GM12801 (cell line): ENCODE data around the gene SGPL1.

Source experiments
- TF ChIP-seq, protein P1 (sequence below): IDR thresholded peaks from one replicate; pipeline ENCODE4 v1.5.1; 2011; ENCODE audit warnings: control low read depth; ENCODE audit not compliant: insufficient read length; ENCODE audit errors: extremely low read depth

The SGPL1 gene, protein sequence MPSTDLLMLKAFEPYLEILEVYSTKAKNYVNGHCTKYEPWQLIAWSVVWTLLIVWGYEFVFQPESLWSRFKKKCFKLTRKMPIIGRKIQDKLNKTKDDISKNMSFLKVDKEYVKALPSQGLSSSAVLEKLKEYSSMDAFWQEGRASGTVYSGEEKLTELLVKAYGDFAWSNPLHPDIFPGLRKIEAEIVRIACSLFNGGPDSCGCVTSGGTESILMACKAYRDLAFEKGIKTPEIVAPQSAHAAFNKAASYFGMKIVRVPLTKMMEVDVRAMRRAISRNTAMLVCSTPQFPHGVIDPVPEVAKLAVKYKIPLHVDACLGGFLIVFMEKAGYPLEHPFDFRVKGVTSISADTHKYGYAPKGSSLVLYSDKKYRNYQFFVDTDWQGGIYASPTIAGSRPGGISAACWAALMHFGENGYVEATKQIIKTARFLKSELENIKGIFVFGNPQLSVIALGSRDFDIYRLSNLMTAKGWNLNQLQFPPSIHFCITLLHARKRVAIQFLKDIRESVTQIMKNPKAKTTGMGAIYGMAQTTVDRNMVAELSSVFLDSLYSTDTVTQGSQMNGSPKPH

DNA sequence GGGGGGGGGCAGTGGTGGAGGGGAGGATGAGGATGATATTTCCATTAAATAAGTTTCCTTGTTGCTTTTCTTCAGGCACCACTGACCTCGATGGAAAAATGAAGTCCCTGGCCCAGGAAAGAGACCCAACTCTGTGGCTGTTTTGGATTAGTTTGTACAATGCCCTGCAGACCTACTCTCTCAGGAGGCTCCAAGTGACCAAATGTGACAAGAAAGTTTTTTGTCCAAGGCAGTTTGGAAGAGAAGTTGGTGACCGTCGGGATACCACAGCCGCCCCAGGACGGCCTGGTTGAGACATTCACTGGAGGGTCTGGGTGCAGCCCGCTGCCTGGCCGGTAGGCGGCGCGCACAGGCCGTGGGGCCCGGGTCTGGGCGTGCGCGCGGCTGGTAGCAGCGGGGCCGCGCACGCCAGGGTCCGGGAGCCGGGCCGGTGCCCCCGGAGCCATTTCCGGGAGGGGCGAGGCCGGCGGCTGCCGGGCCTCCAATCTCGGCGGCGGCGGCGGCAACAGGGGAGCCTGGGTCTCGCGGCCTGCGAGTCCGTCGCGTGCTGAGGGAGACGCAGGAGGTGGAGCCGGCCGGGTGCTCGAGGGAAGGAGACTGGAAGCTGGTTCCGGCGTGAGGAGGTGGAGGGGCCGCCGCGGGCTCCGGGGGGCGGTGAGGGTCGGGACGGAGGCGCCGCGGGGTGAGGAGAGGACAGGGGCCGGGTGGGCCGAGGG lies at the start of gene SGPL1:
SGPL1 (plus strand) TSS at position 445 of the 716 bp plus-strand sequence. CDS start 906 bp downstream, outside the sequence.
- TF ChIP-seq, protein P1, sequence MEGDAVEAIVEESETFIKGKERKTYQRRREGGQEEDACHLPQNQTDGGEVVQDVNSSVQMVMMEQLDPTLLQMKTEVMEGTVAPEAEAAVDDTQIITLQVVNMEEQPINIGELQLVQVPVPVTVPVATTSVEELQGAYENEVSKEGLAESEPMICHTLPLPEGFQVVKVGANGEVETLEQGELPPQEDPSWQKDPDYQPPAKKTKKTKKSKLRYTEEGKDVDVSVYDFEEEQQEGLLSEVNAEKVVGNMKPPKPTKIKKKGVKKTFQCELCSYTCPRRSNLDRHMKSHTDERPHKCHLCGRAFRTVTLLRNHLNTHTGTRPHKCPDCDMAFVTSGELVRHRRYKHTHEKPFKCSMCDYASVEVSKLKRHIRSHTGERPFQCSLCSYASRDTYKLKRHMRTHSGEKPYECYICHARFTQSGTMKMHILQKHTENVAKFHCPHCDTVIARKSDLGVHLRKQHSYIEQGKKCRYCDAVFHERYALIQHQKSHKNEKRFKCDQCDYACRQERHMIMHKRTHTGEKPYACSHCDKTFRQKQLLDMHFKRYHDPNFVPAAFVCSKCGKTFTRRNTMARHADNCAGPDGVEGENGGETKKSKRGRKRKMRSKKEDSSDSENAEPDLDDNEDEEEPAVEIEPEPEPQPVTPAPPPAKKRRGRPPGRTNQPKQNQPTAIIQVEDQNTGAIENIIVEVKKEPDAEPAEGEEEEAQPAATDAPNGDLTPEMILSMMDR: no peak

DNA sequence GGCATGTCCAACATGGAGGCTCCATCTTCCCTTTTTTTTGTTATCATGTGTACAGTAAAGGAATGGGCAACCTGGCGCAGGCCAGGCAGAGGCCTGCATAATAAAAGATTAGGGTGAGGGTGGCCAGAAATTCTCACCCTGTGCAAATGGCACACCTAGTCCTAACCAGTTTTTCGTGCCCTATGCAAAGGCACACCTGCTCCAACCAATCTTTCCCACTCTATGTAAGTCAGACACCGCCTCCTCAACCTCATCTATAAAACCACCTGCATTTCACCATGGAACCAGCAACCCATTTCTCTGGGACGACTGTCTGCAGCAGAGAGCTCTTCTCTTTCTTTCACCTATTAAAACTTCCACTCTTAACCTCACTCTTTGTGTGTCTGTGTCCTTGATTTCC lies 46.6 kb upstream of the SGPL1 start:
- TF ChIP-seq, protein P1: no peak

DNA sequence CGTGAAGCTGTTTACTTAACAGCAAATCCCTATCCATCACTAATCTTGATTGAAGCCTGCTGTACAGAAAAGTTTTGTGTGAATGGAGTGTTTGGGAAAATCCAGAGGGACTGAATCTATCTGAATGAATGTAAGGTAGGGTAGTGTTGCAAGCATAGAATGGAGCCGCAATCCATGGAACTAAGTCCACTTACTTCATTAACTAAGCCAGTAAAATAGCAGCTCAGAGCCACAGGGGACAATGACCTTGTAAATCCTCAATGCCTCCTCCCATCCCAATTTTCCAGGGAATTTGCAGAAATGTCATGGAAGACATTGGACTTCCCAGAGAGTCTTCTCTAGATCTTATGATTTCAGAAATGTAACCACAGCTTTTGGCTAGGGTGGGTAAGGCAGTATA lies 45.7 kb upstream of the SGPL1 start:
- TF ChIP-seq, protein P1: no peak

DNA sequence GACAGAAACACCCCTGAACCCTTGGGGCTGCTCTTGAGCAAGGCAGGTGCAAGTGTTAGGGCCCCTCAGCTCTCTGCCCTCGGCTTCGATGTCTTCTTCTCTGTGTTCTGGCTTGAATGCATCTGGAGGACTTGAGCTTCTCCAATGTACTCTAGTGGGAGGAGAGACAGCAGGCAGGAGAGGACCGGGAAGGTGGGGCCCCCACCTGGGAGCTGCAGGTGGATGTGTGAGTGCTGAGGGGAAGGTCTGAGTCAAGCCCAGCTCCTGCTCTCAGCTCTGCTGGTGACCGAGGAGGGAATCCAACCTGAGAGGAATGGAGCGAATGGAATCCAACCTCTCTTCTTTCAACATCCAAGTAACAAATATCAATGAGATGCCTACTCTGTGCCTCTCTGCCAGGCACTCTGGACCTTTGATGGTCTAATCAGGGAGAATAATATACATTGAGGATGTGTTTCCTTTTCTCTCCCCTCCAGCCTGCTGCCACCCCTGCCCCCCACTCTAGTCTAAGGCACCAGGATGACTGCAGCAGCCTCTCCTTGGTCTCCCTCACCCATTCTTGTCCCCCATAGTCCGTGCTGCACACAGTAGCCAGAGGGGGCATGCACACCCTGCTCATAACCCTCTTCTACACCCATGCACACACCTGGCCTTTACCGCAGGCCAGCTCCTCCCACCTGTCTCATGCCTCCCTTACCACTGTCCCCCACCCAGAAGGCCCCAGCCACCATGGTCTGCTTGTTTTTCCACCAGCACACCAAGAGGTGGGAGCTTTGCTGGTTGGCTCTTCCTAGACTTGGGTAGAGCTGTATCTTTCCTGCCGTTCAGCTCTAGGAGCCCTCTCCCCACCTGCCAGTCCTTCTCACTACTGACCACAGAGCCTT lies 44.2 kb upstream of the SGPL1 start:
- TF ChIP-seq, protein P1: no peak

DNA sequence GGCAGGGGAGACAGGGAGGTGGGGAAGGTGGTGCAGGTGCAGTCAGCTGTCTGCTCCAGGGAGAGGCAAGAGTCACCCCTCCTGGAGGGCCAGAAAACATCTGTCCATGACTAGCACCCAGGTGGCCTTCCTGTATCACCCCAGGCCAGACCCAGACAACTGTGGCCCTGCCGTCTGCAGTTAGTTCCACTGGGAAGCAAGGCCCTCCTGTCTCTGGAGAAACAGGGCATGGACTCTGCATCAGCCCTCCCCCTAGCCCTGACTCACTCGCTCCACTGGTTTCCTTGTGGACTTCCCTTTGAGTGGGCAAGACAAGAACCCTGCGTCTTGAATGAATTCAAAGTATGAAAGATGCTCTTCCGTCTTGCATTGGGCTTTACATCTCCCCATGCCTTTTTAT lies 43.1 kb upstream of the SGPL1 start:
- TF ChIP-seq, protein P1: no peak

DNA sequence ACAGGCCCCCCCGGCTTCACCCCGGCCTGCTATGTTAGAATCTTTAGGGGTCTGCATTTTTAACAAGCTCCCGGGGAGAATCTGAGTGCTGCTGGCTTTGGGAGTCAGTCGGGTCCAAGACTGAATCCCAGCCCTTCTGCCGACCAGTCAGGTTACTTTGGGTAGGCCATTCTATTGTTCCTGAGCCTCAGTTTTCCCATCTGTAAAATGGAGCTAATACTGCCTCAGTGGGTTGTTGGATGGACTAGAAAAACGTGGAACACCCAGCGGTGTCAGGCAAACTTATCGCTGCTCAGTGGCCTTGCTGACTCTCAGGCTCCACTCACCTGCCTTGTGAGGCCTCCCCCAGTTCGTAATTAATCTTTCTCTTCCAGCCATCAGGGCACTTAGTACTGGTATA lies 42.3 kb upstream of the SGPL1 start:
- TF ChIP-seq, protein P1: no peak
